Gastroesophageal sphincter (tissue), 3 donors: Measurements from ENCODE around the gene DYNC1I1.

Source experiments
- CTCF ChIP-seq, 4 experiments: fragments of 200-600 bp in 2 of 4; fragments of 450-650 bp in 2 of 4; sonication (generic) in 1 of 4; IDR thresholded peaks; one replicate each; pipeline ENCODE4 v1.5.1; 2017 to 2019; ENCODE audit warnings: antibody characterized with exemption in 4 of 4, mild to moderate bottlenecking in 2 of 4, moderate library complexity in 2 of 4
- POLR2A ChIP-seq, 2 donors: fragments of 450-650 bp; IDR thresholded peaks; one replicate each; pipeline ENCODE4 v1.6.1; 2017; ENCODE audit warnings: antibody characterized with exemption in 2 of 2, mild to moderate bottlenecking in 2 of 2, moderate library complexity in 1 of 2

GRCh38 chr7:95859429-95859828, 87.1 kb downstream of the DYNC1I1 start:
- TF ChIP-seq CTCF (IDR thresholded peaks at IDR 0.05), result no peak
- TF ChIP-seq POLR2A (IDR thresholded peaks at IDR 0.05), result no peak
